Memory B cell (primary cell): Measurements from ENCODE around the gene RPL29.
"Not testable (repeated sequence)": the region's sequence is repeated elsewhere in the genome, so short reads cannot be mapped to it uniquely, and the experiment has no call there.

ENCODE experiments used
- ATAC-seq: fragments of 150-1000 bp; cut with Tn5 transposase; 2 replicates; pipeline ENCODE4 v1.10.0; 2021; ENCODE audit warnings: low read depth, mild to moderate bottlenecking, moderate library complexity
- DNase-seq, 2 donors: peaks; one replicate each; pipeline ENCODE4 v3.0.0; 2022; ENCODE audit warnings: low spot score in 2 of 2
- H3K27ac Mint-ChIP-seq: one replicate; pipeline ENCODE4 v1.8.0; 2022; ENCODE audit warnings: mild to moderate bottlenecking, moderate library complexity, mixed read lengths
- H3K27me3 Mint-ChIP-seq: one replicate; pipeline ENCODE4 v1.8.0; 2022; ENCODE audit warnings: mixed read lengths
- H3K36me3 Mint-ChIP-seq: one replicate; pipeline ENCODE4 v1.8.0; 2022; ENCODE audit warnings: mild to moderate bottlenecking, mixed read lengths
- H3K4me1 Mint-ChIP-seq: one replicate; pipeline ENCODE4 v1.8.0; 2022; ENCODE audit warnings: mixed read lengths
- H3K4me3 Mint-ChIP-seq: one replicate; pipeline ENCODE4 v1.8.0; 2022; ENCODE audit warnings: mild to moderate bottlenecking, moderate library complexity, mixed read lengths
- H3K9me3 Mint-ChIP-seq: one replicate; pipeline ENCODE4 v1.8.0; 2022; ENCODE audit warnings: mixed read lengths

Gene RPL29

GRCh38 chr3:51995346-51996163 is at the start of gene RPL29:
Gene RPL29, minus strand, starts transcription at chr3:51995895. Its CDS starts 434 bp downstream, at chr3:51995461.
- H3K9me3 Mint-ChIP-seq = no peaks in the 10 kb centered on the region
- ATAC-seq = peak; percentile 96
- H3K27ac Mint-ChIP-seq = peak within 1 kb of the TSS; percentile 99

GRCh38 chr3:52044869-52045619 is 49.3 kb upstream of the RPL29 start:
- DNase-seq (no peak), ATAC-seq (no peak)
- Mint-ChIP-seq H3K27me3 (peaks cover 2% of the 10 kb centered on the region), H3K4me1 (peaks cover 11% of the 10 kb centered on the region), H3K36me3 (peaks cover 6% of the 10 kb centered on the region), H3K27ac (no peak overlapping the region), H3K9me3 (no peaks in the 10 kb centered on the region), H3K4me3 (no peak overlapping the region)

More at GRCh38 chr3:51995346-51996163, at the start of gene RPL29:
- DNase-seq = peak; percentile 88
- Mint-ChIP-seq H3K4me1 (peaks cover 17% of the 10 kb centered on the region), H3K27me3 (no peaks in the 10 kb centered on the region), H3K36me3 (peaks cover 15% of the 10 kb centered on the region), H3K4me3 (peak within 1 kb of the TSS; percentile 98)

- ATAC-seq (no peak), DNase-seq (no peak)
- no peak overlapping the region for H3K4me3 Mint-ChIP-seq
- H3K9me3 Mint-ChIP-seq = no peaks in the 10 kb centered on the region
- peaks cover 2% of the 10 kb centered on the region for H3K27me3 Mint-ChIP-seq
- H3K27ac Mint-ChIP-seq = no peak overlapping the region
- no peaks in the 10 kb centered on the region for H3K36me3 Mint-ChIP-seq
- peaks cover 9% of the 10 kb centered on the region for H3K4me1 Mint-ChIP-seq
Observed at GRCh38 chr3:52043750-52044149, 48.1 kb upstream of the RPL29 start.

GRCh38 chr3:52043039-52043438 is 47.3 kb upstream of the RPL29 start:
- not testable (repeated sequence) for H3K27me3 Mint-ChIP-seq, H3K27ac Mint-ChIP-seq, ATAC-seq, H3K4me1 Mint-ChIP-seq, H3K9me3 Mint-ChIP-seq, H3K4me3 Mint-ChIP-seq, H3K36me3 Mint-ChIP-seq, DNase-seq

- peaks cover 2% of the 10 kb centered on the region for H3K27me3 Mint-ChIP-seq
- no peak overlapping the region for H3K27ac Mint-ChIP-seq
- no peaks in the 10 kb centered on the region for H3K9me3 Mint-ChIP-seq
- peaks cover 6% of the 10 kb centered on the region for H3K4me1 Mint-ChIP-seq
- DNase-seq (no peak), ATAC-seq (no peak)
- no peaks in the 10 kb centered on the region for H3K36me3 Mint-ChIP-seq
- H3K4me3 Mint-ChIP-seq = no peak overlapping the region
Observed at GRCh38 chr3:52041118-52041731, 45.5 kb upstream of the RPL29 start.

GRCh38 chr3:52040600-52040999 is 44.9 kb upstream of the RPL29 start:
- H3K36me3 Mint-ChIP-seq = no peaks in the 10 kb centered on the region
- DNase-seq (no peak), ATAC-seq (no peak)
- H3K27ac Mint-ChIP-seq = no peak overlapping the region
- H3K27me3 Mint-ChIP-seq = peaks cover 2% of the 10 kb centered on the region
- H3K9me3 Mint-ChIP-seq = no peaks in the 10 kb centered on the region
- peaks cover 8% of the 10 kb centered on the region for H3K4me1 Mint-ChIP-seq
- H3K4me3 Mint-ChIP-seq = no peak overlapping the region

- ATAC-seq = no peak
- peaks cover 2% of the 10 kb centered on the region for H3K27me3 Mint-ChIP-seq
- no peak overlapping the region for H3K4me3 Mint-ChIP-seq
- H3K9me3 Mint-ChIP-seq = no peaks in the 10 kb centered on the region
- H3K27ac Mint-ChIP-seq = no peak overlapping the region
- DNase-seq = no peak
- peaks cover 8% of the 10 kb centered on the region for H3K4me1 Mint-ChIP-seq
- H3K36me3 Mint-ChIP-seq = no peaks in the 10 kb centered on the region
Observed at GRCh38 chr3:52039846-52040245, 44.2 kb upstream of the RPL29 start.

GRCh38 chr3:52039426-52039825 is 43.7 kb upstream of the RPL29 start:
- no peak overlapping the region for H3K27ac Mint-ChIP-seq
- no peaks in the 10 kb centered on the region for H3K36me3 Mint-ChIP-seq
- peaks cover 2% of the 10 kb centered on the region for H3K27me3 Mint-ChIP-seq
- no peaks in the 10 kb centered on the region for H3K9me3 Mint-ChIP-seq
- DNase-seq (no peak), ATAC-seq (no peak)
- H3K4me1 Mint-ChIP-seq = peaks cover 8% of the 10 kb centered on the region
- no peak overlapping the region for H3K4me3 Mint-ChIP-seq

GRCh38 chr3:52038227-52038626 is 42.5 kb upstream of the RPL29 start:
- Mint-ChIP-seq H3K27me3 (peaks cover 2% of the 10 kb centered on the region), H3K9me3 (no peaks in the 10 kb centered on the region), H3K4me1 (peaks cover 8% of the 10 kb centered on the region), H3K27ac (no peak overlapping the region), H3K36me3 (no peaks in the 10 kb centered on the region), H3K4me3 (no peak overlapping the region)
- DNase-seq = no peak
- no peak for ATAC-seq

- peaks cover 8% of the 10 kb centered on the region for H3K4me1 Mint-ChIP-seq
- DNase-seq = no peak
- ATAC-seq = no peak
- peaks cover 2% of the 10 kb centered on the region for H3K27me3 Mint-ChIP-seq
- H3K36me3 Mint-ChIP-seq = no peaks in the 10 kb centered on the region
- H3K9me3 Mint-ChIP-seq = no peaks in the 10 kb centered on the region
- H3K4me3 Mint-ChIP-seq = no peak overlapping the region
- no peak overlapping the region for H3K27ac Mint-ChIP-seq
Observed at GRCh38 chr3:52037291-52037690, 41.6 kb upstream of the RPL29 start.

GRCh38 chr3:52036829-52037228 is 41.1 kb upstream of the RPL29 start:
- H3K36me3 Mint-ChIP-seq = no peaks in the 10 kb centered on the region
- H3K9me3 Mint-ChIP-seq = no peaks in the 10 kb centered on the region
- no peak overlapping the region for H3K27ac Mint-ChIP-seq
- H3K4me3 Mint-ChIP-seq = no peak overlapping the region
- H3K27me3 Mint-ChIP-seq = no peaks in the 10 kb centered on the region
- no peak for DNase-seq
- peaks cover 4% of the 10 kb centered on the region for H3K4me1 Mint-ChIP-seq
- ATAC-seq = no peak

GRCh38 chr3:52036222-52036694 is 40.6 kb upstream of the RPL29 start:
- no peaks in the 10 kb centered on the region for H3K9me3 Mint-ChIP-seq
- ATAC-seq (peak; percentile 74), DNase-seq (no peak)
- no peak overlapping the region for H3K4me3 Mint-ChIP-seq
- H3K4me1 Mint-ChIP-seq = peaks cover 2% of the 10 kb centered on the region
- H3K27me3 Mint-ChIP-seq = no peaks in the 10 kb centered on the region
- H3K27ac Mint-ChIP-seq = no peak overlapping the region
- H3K36me3 Mint-ChIP-seq = no peaks in the 10 kb centered on the region

GRCh38 chr3:52034651-52035050 is 39.0 kb upstream of the RPL29 start:
- DNase-seq (no peak), ATAC-seq (no peak)
- H3K27ac Mint-ChIP-seq = no peak overlapping the region
- no peak overlapping the region for H3K4me3 Mint-ChIP-seq
- H3K36me3 Mint-ChIP-seq = no peaks in the 10 kb centered on the region
- H3K27me3 Mint-ChIP-seq = no peaks in the 10 kb centered on the region
- no peaks in the 10 kb centered on the region for H3K9me3 Mint-ChIP-seq
- peaks cover 2% of the 10 kb centered on the region for H3K4me1 Mint-ChIP-seq

GRCh38 chr3:52034212-52034611 is 38.5 kb upstream of the RPL29 start:
- H3K4me3 Mint-ChIP-seq = no peak overlapping the region
- no peak overlapping the region for H3K27ac Mint-ChIP-seq
- no peak for ATAC-seq
- H3K36me3 Mint-ChIP-seq = no peaks in the 10 kb centered on the region
- no peaks in the 10 kb centered on the region for H3K27me3 Mint-ChIP-seq
- H3K4me1 Mint-ChIP-seq = peaks cover 2% of the 10 kb centered on the region
- DNase-seq = no peak
- no peaks in the 10 kb centered on the region for H3K9me3 Mint-ChIP-seq
